Hepatocyte (in vitro differentiated cells): Measurements from ENCODE around the gene GPR161.

Experiments used
- EZH2 ChIP-seq: fragments of 200-600 bp; sonication (generic); IDR thresholded peaks from 2 replicates; pipeline ENCODE4 v1.6.1; 2016; ENCODE audit warnings: antibody characterized with exemption, mild to moderate bottlenecking, borderline replicate concordance
- EZH2phosphoT487 ChIP-seq: fragments of 200-600 bp; sonication (generic); IDR thresholded peaks from one replicate; pipeline ENCODE4 v1.6.1; 2018; ENCODE audit warnings: antibody characterized with exemption, mild to moderate bottlenecking, low read depth, moderate library complexity; ENCODE audit not compliant: unreplicated experiment, severe bottlenecking
- TF ChIP-seq, protein P1 (sequence below): fragments of 200-600 bp; sonication (generic); IDR thresholded peaks from 2 replicates; pipeline ENCODE4 v1.5.1; 2016; ENCODE audit warnings: antibody characterized with exemption, mild to moderate bottlenecking; ENCODE audit not compliant: poor library complexity

DNA sequence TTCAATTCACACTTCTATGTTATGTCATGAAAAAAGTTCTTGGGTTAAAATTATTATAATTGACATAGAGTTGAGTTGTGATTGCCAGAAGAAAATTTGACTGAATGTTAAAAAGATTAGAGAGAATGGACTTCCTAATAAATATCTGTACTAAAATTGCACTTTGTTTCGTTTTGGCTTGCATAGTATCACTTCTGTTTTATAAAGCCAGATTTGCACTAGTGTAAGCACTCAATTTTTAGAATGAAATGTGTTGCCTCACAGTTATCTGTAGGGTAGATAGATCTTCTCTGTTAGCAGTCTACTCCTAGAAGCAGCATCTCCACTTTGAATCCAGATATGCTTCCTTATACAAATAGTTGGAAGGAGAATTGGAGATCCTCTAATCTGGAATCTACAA is 104.7 kb downstream of the GPR161 start:
- TF ChIP-seq EZH2phosphoT487 (no peak), EZH2 (no peak)
- TF ChIP-seq, protein P1, sequence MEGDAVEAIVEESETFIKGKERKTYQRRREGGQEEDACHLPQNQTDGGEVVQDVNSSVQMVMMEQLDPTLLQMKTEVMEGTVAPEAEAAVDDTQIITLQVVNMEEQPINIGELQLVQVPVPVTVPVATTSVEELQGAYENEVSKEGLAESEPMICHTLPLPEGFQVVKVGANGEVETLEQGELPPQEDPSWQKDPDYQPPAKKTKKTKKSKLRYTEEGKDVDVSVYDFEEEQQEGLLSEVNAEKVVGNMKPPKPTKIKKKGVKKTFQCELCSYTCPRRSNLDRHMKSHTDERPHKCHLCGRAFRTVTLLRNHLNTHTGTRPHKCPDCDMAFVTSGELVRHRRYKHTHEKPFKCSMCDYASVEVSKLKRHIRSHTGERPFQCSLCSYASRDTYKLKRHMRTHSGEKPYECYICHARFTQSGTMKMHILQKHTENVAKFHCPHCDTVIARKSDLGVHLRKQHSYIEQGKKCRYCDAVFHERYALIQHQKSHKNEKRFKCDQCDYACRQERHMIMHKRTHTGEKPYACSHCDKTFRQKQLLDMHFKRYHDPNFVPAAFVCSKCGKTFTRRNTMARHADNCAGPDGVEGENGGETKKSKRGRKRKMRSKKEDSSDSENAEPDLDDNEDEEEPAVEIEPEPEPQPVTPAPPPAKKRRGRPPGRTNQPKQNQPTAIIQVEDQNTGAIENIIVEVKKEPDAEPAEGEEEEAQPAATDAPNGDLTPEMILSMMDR, result no peak
